ENCODE measurements around the gene RAB8B. TPM values are rescaled to one million over a fixed set of nuclear protein-coding genes. Genes with fewer than 3 reads are reported as not detected.

RAB8B gene
- total and polyA plus RNA-seq, 2 of the 13 experiments (the other 11 are each of a cell fraction or from before 2014, with no cell fraction given): 6.8 to 14.2 TPM

DNA sequence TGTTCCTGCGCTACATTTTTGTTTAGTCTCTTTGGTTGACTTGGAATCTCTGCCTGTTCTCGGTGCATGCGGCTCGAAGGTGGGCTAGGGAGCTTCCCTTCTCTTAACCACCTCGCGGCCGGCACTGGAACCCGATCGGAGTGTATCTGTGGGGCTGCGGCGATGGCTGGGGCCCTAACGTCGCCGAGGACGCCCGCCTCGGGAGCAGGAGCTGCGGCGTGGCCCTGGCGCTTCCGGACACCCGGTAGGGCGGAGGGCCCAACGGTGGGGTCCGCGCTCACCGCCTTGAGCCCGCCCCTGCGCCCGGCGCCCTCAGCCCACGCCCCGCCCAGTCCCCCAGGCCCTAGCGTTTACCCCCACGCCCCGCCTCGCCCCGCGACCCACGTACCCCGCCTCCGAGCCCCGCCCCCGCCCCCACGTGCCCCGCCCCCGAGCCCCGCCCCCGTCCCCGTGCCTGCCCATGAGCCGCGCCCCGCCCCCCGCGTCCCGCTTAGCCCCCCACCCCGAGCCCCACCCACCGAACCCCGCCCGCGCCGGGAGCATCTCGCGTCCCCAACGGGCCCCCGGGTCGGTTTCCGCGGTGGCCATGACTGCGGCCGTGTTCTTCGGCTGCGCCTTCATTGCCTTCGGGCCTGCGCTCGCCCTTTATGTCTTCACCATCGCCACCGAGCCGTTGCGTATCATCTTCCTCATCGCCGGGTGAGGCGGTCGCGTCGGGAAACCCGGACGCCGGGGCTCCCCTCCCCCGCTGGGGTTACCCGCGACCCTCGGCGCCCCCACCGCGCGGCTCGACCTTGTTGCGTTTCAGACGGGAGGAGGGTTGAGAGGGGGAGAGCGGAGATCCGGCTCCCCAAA, 87.9 kb downstream of the RAB8B start, which contains the start of gene APH1B (continued):
- TF ChIP-seq, protein P1, sequence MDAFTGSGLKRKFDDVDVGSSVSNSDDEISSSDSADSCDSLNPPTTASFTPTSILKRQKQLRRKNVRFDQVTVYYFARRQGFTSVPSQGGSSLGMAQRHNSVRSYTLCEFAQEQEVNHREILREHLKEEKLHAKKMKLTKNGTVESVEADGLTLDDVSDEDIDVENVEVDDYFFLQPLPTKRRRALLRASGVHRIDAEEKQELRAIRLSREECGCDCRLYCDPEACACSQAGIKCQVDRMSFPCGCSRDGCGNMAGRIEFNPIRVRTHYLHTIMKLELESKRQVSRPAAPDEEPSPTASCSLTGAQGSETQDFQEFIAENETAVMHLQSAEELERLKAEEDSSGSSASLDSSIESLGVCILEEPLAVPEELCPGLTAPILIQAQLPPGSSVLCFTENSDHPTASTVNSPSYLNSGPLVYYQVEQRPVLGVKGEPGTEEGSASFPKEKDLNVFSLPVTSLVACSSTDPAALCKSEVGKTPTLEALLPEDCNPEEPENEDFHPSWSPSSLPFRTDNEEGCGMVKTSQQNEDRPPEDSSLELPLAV (CRISPR knock-in tag; conservative IDR thresholded peaks at IDR 0.05; ENCODE audit: low read depth): no peak
- TF ChIP-seq FOXA1 (IDR thresholded peaks at IDR 0.05) (no peak), FOXA1 (CRISPR knock-in tag; IDR thresholded peaks at IDR 0.05) (no peak), KDM5B (CRISPR knock-in tag; IDR thresholded peaks at IDR 0.05; ENCODE audit: borderline replicate concordance) (0 out of 2 replicates have a peak, but pooled peaks have one; percentile 24), ZNF564 (CRISPR knock-in tag; IDR thresholded peaks at IDR 0.05) (0 out of 2 replicates have a peak, but pooled peaks have one; percentile 44), SRF (IDR thresholded peaks at IDR 0.05; ENCODE audit: low read depth, low read length) (no peak), ZBTB7A (CRISPR knock-in tag; IDR thresholded peaks at IDR 0.05) (peak; percentile 23; the same call in 1 of the 2 replicates), ZFX (CRISPR knock-in tag; IDR thresholded peaks at IDR 0.05; ENCODE audit: low read depth) (peak; percentile 61; the same call in 1 of the 2 replicates), LCORL (IDR thresholded peaks at IDR 0.05) (no peak), LCORL (CRISPR knock-in tag; IDR thresholded peaks at IDR 0.05) (no peak; the same call in 1 of the 2 replicates), CHD4 (IDR thresholded peaks at IDR 0.05; ENCODE audit: borderline replicate concordance, low read length) (no peak)
- TF ChIP-seq, protein P2, sequence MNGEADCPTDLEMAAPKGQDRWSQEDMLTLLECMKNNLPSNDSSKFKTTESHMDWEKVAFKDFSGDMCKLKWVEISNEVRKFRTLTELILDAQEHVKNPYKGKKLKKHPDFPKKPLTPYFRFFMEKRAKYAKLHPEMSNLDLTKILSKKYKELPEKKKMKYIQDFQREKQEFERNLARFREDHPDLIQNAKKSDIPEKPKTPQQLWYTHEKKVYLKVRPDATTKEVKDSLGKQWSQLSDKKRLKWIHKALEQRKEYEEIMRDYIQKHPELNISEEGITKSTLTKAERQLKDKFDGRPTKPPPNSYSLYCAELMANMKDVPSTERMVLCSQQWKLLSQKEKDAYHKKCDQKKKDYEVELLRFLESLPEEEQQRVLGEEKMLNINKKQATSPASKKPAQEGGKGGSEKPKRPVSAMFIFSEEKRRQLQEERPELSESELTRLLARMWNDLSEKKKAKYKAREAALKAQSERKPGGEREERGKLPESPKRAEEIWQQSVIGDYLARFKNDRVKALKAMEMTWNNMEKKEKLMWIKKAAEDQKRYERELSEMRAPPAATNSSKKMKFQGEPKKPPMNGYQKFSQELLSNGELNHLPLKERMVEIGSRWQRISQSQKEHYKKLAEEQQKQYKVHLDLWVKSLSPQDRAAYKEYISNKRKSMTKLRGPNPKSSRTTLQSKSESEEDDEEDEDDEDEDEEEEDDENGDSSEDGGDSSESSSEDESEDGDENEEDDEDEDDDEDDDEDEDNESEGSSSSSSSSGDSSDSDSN (CRISPR knock-in tag; IDR thresholded peaks at IDR 0.05): peak; percentile 78
- TF ChIP-seq, protein P3, sequence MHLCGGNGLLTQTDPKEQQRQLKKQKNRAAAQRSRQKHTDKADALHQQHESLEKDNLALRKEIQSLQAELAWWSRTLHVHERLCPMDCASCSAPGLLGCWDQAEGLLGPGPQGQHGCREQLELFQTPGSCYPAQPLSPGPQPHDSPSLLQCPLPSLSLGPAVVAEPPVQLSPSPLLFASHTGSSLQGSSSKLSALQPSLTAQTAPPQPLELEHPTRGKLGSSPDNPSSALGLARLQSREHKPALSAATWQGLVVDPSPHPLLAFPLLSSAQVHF (CRISPR knock-in tag; IDR thresholded peaks at IDR 0.05): no peak

All from HepG2 (cell line).